ACC112 (cell line): ENCODE results near the gene ABCC6.
"Not testable (repeated sequence)": the region's sequence is repeated elsewhere in the genome, so short reads cannot be mapped to it uniquely, and the experiment has no call there.

ENCODE experiments used
- H2AFZ ChIP-seq: fragments of 200-600 bp; sonication (generic); one replicate; pipeline ENCODE4 v1.6.0; 2017; ENCODE audit warnings: antibody characterized with exemption, low read length; ENCODE audit not compliant: unreplicated experiment
- H3K27ac ChIP-seq: fragments of 200-600 bp; sonication (generic); 2 replicates; pipeline ENCODE4 v1.5.1; 2014; ENCODE audit warnings: low read depth, mild to moderate bottlenecking, antibody characterized with exemption, low read length, moderate library complexity
- H3K27me3 ChIP-seq: fragments of 200-600 bp; sonication (generic); 2 replicates; pipeline ENCODE4 v1.6.1; 2014; ENCODE audit warnings: mild to moderate bottlenecking, antibody characterized with exemption, low read length, moderate library complexity, mixed read lengths; ENCODE audit not compliant: insufficient read depth
- H3K36me3 ChIP-seq: fragments of 200-600 bp; sonication (generic); 2 replicates; pipeline ENCODE4 v1.6.1; 2016; ENCODE audit warnings: mild to moderate bottlenecking, antibody characterized with exemption, low read length, moderate library complexity, mixed read lengths; ENCODE audit not compliant: insufficient read depth
- H3K4me1 ChIP-seq: fragments of 200-600 bp; sonication (generic); one replicate; pipeline ENCODE4 v1.6.1; 2016; ENCODE audit warnings: low read length, mixed read lengths; ENCODE audit not compliant: insufficient read depth, unreplicated experiment, control insufficient read depth
- H3K4me3 ChIP-seq: fragments of 200-600 bp; sonication (generic); 2 replicates; pipeline ENCODE4 v1.5.1; 2014; ENCODE audit warnings: mild to moderate bottlenecking, low read depth, low read length
- H3K79me2 ChIP-seq: fragments of 200-600 bp; sonication (generic); one replicate; pipeline ENCODE4 v1.6.0; 2016; ENCODE audit warnings: low read length; ENCODE audit not compliant: control insufficient read depth, unreplicated experiment, insufficient read depth

The ABCC6 gene

DNA sequence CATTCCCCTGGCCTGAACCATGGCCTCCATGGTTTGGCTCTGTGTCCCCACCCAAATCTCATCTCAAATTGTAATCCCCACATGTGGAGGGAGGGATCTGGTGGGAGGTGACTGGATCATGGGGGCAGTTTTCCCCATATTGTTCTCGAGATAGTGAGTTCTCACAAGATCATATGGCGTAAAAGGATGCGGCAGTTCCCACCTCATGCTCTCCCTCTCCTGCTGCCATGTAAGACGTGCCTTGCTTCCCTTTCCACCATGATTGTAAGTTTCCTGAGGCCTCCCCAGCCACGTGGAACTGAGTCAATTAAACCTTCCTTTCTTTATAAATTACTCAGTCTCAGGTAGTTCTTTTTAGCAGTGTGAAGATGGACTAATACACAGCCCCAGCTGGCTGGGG lies 61.5 kb downstream of the ABCC6 start:
- H3K79me2 ChIP-seq, H2AFZ ChIP-seq, H3K27me3 ChIP-seq, H3K4me1 ChIP-seq, H3K27ac ChIP-seq, H3K4me3 ChIP-seq, H3K36me3 ChIP-seq: not testable (repeated sequence)

DNA sequence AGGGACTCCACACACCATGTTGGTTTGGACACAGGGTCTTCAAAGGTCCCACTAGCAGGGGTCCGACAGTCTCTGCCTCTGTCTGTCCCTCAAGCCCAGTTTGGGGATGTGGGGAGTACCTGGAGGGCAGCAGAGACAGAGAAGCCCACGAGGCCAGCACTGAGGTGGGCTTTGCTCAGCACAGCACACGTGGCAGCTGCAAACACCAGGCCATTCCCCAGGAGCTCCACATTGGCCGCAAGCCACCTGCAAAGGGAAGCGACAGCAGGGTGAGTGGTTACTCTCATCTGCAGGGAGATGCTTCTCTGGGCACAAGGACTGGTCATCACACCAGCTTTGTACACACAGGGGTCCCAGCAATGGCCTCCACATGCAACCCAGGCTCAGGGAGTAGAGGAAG lies 62.0 kb downstream of the ABCC6 start:
- Histone ChIP-seq H3K4me1 (no peaks in the 10 kb centered on the region), H3K79me2 (no peaks in the 10 kb centered on the region), H2AFZ (no peak overlapping the region), H3K27ac (no peak overlapping the region), H3K27me3 (no peaks in the 10 kb centered on the region), H3K36me3 (no peaks in the 10 kb centered on the region), H3K4me3 (no peak overlapping the region)

DNA sequence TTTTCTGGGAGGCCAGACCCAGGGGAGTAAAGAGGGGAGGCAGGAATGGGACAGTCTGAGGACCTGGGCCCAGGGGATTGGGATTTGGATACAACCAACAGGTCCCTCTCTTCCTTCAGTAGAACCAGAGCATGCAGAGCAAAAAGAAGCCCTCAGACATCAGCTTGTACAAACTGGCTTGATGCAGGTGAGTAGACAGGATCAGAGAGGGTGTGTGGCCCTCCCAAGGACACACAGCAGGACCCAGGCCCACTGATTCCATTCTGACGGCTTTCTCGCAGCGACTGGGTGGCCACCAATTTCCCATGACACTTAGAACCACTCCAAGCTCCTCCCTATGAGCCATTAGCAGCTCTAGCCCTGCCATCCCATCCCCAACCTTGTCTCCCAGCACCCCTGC lies 63.6 kb downstream of the ABCC6 start:
- Histone ChIP-seq H3K4me3 (no peak overlapping the region), H3K36me3 (no peaks in the 10 kb centered on the region), H3K27me3 (0 out of 2 replicates have a peak, but pooled peaks cover 3% of the 10 kb centered on the region), H3K27ac (no peak overlapping the region), H3K4me1 (no peaks in the 10 kb centered on the region), H2AFZ (no peak overlapping the region), H3K79me2 (no peaks in the 10 kb centered on the region)

DNA sequence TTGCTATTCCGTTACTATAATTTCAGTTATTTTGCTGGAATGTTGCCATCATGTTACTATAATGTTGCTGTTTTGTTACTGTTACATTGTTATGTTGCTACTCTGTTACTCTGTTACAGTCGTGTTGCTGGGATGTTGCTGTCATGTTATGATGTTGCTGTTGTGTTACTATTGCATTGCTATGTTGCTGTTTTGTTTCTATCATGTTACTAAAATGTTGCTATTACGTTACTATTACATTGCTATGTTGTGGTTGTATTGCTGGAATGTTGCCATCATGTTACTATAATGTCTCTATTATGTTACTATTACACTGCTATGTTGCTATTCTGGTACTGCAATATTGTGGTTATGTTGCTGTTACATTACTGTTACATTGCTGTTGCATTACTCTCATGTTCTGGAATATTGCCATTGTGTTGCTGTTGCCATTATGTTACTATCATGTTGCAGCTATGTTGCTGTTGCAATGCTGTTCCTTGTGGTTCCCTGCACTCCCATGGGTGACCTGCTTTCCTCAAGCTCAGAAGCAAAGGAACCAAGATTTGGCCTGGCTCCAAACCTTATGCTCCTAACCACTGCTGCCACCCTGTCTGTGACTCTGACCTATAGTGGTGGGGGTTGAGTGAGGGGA lies 64.4 kb downstream of the ABCC6 start:
- H3K4me3 ChIP-seq: no peak overlapping the region
- no peaks in the 10 kb centered on the region for H3K4me1 ChIP-seq
- no peaks in the 10 kb centered on the region for H3K36me3 ChIP-seq
- H3K27me3 ChIP-seq: 0 out of 2 replicates have a peak, but pooled peaks cover 3% of the 10 kb centered on the region
- H3K27ac ChIP-seq: no peak overlapping the region
- H2AFZ ChIP-seq: no peak overlapping the region
- no peaks in the 10 kb centered on the region for H3K79me2 ChIP-seq

DNA sequence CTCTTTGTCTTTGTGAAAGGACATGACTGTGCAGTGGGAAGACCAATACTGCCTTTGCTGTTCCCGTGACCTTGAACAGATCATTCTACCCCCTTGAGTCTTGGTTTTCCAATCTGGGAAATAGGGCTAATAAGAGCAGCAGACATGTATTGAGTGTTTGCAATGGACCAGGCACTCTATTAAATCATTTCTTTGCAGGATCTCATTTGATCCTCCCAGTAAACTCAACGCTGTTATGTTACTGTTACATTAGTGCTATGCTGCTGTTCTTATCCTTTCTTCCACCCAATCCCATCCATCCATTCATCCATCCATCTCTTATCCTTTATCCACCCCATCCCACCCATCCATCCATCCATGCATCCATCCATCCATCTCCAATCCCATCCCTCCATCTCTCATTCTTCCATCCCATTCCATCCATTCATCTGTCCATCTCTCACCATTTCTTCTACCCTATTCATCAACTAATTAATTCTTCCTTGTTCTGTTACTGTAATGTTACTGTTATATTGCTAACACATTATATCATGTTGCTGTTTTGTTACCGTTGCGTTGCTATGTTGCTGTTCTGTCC lies 65.1 kb downstream of the ABCC6 start:
- H2AFZ ChIP-seq: no peak overlapping the region
- H3K79me2 ChIP-seq: no peaks in the 10 kb centered on the region
- 0 out of 2 replicates have a peak, but pooled peaks cover 3% of the 10 kb centered on the region for H3K27me3 ChIP-seq
- no peaks in the 10 kb centered on the region for H3K4me1 ChIP-seq
- no peaks in the 10 kb centered on the region for H3K36me3 ChIP-seq
- no peak overlapping the region for H3K4me3 ChIP-seq
- no peak overlapping the region for H3K27ac ChIP-seq

DNA sequence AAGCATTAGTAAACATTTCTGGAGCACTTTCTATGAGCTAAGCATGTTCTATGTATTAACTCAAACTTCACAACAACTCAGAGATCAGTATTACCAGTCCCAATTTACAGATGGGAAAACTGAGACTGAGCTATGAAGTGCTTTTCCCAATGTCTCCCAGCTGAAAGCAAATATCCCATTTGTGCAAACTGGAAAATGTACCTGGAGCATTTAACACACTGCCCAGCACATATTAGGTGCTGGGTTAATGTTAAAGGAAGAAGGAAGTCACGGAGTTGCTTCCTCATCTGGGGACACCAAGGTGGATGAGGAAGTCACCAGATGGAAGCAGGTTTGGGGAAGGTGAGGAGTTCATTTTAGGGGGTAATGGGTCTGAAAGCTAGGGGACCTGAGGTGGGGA lies 66.1 kb downstream of the ABCC6 start:
- no peak overlapping the region for H3K27ac ChIP-seq

DNA sequence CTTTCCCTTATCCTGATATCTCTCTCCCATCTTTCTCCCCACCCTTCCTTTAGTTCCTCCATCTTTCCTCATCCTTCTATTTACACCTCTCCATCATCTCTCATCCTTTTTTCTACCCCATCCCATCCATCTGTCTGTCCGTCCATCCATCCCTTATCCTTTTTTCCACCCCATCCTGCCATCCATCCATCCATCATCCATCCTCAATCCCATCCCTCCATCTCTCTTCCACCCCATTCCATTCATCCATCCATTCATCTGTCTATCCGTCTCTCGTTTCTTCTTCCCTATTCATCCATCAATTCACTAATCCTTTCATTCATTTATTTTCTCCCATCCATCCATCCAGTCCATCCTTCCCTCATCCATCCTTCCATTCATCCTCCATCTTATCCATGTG lies 68.1 kb downstream of the ABCC6 start:
- no peaks in the 10 kb centered on the region for H3K36me3 ChIP-seq
- no peak overlapping the region for H3K27ac ChIP-seq
- no peak overlapping the region for H2AFZ ChIP-seq
- H3K27me3 ChIP-seq: 0 out of 2 replicates have a peak, but pooled peaks cover 3% of the 10 kb centered on the region
- peaks cover 4% of the 10 kb centered on the region for H3K4me1 ChIP-seq
- H3K79me2 ChIP-seq: no peaks in the 10 kb centered on the region
- no peak overlapping the region for H3K4me3 ChIP-seq

More for the DNA sequence above, 66.1 kb downstream of the ABCC6 start:
- Histone ChIP-seq H3K4me3 (no peak overlapping the region), H3K36me3 (no peaks in the 10 kb centered on the region), H2AFZ (no peak overlapping the region), H3K27me3 (0 out of 2 replicates have a peak, but pooled peaks cover 3% of the 10 kb centered on the region), H3K4me1 (no peaks in the 10 kb centered on the region), H3K79me2 (no peaks in the 10 kb centered on the region)

DNA sequence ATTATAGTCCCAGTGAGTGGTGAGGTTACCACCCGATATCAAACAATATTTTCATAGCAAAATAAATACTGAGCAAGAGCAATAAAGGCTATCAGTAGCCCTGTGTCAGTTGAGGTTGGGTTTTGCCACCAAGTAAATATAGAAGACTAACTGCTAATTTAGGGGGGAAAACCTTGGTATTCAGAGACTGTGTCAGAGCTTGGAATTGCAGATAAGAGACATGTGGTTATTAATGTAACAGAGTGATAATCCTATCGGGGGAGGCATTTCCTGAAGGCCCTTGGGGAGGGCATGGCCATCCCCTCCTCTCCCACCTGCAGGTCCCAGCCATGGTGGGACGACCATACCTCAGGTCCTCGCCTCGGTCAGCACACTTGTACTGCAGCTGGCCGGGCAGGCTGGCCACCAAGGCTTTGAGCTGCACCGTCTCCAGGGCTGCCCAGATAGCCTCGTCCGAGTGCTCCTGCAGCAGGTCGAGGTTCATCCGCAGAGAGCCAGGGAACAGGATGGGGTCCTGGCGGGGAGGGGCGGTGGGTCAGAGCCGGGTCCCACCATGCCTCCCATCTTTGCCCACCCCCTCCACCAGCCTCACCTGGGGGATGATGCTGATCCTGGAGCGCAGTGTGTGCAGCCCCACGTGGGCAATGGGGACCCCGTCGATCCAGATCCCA lies 68.9 kb downstream of the ABCC6 start:
- no peaks in the 10 kb centered on the region for H3K79me2 ChIP-seq
- H3K4me3 ChIP-seq: no peak overlapping the region
- peaks cover 4% of the 10 kb centered on the region for H3K4me1 ChIP-seq
- H3K27ac ChIP-seq: no peak overlapping the region
- H2AFZ ChIP-seq: no peak overlapping the region
- H3K27me3 ChIP-seq: 0 out of 2 replicates have a peak, but pooled peaks cover 3% of the 10 kb centered on the region
- H3K36me3 ChIP-seq: no peaks in the 10 kb centered on the region

DNA sequence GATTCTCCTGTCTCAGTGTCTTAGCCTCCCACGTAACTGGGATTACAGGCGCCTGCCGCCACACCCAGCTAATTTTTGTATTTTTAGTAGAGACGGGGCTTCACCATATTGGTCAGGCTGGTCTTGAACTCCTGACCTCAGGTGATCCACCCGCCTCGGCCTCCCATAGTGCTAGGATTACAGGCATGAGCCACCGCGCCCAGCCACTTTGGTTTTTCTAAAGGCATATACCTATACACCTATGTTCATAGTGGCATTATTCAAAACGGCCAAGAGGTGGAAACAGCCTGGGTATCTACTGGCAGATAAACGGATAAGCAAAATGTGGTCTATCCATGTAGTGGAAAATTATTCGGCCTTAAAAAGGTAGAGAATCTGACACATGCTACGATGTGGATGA lies 70.3 kb downstream of the ABCC6 start:
- not testable (repeated sequence) for H3K36me3 ChIP-seq, H3K4me3 ChIP-seq, H3K79me2 ChIP-seq, H2AFZ ChIP-seq, H3K4me1 ChIP-seq, H3K27me3 ChIP-seq, H3K27ac ChIP-seq

DNA sequence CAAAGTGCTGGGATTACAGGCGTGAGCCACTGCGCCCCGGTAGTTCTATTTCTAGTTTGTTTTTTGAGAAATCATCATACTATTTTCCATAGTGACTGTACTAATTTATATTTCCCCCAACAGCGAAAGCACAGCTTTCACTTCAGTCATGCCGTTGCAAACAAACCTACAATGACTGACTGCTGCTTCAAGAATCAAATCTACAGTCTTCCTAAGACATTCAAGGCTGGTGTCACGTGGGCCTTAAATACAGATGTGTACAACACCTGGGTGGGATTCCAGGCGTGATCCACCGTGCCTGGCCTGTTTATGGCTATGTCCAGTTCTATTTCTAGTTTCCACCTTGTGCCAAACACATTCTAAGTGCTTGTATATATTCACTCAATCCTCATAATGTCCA lies 72.0 kb downstream of the ABCC6 start:
- no peak overlapping the region for H3K4me3 ChIP-seq
- H3K4me1 ChIP-seq: peaks cover 4% of the 10 kb centered on the region
- no peaks in the 10 kb centered on the region for H3K79me2 ChIP-seq
- no peak overlapping the region for H2AFZ ChIP-seq
- no peak overlapping the region for H3K27ac ChIP-seq
- H3K27me3 ChIP-seq: 0 out of 2 replicates have a peak, but pooled peaks cover 3% of the 10 kb centered on the region
- no peaks in the 10 kb centered on the region for H3K36me3 ChIP-seq

DNA sequence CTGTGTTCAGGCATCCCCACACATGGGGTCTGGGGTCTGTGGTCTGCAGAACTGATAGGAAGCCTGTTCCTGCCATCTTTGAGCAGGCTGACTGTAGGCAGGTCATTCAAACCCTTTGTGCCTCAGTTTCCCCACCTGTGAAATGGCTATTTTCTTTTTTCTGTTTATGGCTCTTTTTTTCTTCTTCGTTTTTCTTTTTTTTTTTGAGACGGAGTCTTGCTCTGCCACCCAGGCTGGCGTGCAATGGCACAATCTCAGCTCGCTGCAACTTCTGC lies 72.5 kb downstream of the ABCC6 start:
- no peaks in the 10 kb centered on the region for H3K79me2 ChIP-seq
- H3K4me3 ChIP-seq: no peak overlapping the region
- H2AFZ ChIP-seq: no peak overlapping the region
- no peak overlapping the region for H3K27ac ChIP-seq
- H3K27me3 ChIP-seq: 0 out of 2 replicates have a peak, but pooled peaks cover 3% of the 10 kb centered on the region
- H3K36me3 ChIP-seq: no peaks in the 10 kb centered on the region
- H3K4me1 ChIP-seq: peaks cover 4% of the 10 kb centered on the region
